GM10266 (cell line): Measurements from ENCODE around the gene CYP3A5.
"Not testable (repeated sequence)": the region's sequence is repeated elsewhere in the genome, so short reads cannot be mapped to it uniquely, and the experiment has no call there.

Source experiments
- DNase-seq: peaks from one replicate; pipeline ENCODE4 v3.0.0; 2012; ENCODE audit errors: extremely low spot score
- TF ChIP-seq, protein P1 (sequence below): IDR thresholded peaks from 2 replicates; pipeline ENCODE4 v1.5.1; 2012; ENCODE audit warnings: mild to moderate bottlenecking, low read depth; ENCODE audit not compliant: control insufficient read depth, insufficient read depth; ENCODE audit errors: missing control alignments

The CYP3A5 gene

GRCh38 chr7:99642027-99642426 lies 37.8 kb downstream of the CYP3A5 start:
- no peak for DNase-seq
- TF ChIP-seq, protein P1, sequence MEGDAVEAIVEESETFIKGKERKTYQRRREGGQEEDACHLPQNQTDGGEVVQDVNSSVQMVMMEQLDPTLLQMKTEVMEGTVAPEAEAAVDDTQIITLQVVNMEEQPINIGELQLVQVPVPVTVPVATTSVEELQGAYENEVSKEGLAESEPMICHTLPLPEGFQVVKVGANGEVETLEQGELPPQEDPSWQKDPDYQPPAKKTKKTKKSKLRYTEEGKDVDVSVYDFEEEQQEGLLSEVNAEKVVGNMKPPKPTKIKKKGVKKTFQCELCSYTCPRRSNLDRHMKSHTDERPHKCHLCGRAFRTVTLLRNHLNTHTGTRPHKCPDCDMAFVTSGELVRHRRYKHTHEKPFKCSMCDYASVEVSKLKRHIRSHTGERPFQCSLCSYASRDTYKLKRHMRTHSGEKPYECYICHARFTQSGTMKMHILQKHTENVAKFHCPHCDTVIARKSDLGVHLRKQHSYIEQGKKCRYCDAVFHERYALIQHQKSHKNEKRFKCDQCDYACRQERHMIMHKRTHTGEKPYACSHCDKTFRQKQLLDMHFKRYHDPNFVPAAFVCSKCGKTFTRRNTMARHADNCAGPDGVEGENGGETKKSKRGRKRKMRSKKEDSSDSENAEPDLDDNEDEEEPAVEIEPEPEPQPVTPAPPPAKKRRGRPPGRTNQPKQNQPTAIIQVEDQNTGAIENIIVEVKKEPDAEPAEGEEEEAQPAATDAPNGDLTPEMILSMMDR = no peak

DNA sequence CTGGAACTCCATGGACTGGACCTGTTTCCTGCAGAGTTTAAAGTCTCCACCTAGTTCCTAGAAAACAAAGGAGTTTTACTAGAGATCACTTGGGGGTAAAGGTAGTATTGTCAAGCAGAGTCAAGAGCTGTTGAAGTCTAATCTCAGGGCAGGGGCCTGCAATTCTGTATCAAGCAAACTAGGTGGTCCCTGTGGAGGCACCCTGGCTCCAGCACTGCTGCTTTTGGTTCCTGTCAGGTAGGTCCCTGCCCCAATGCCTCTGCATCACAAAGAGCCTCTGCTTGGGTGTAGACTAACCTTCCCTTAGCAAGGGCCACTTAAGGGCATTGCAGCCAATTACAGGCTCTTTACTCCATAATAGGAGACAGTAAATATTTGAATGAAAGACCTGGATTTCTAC lies 40.5 kb downstream of the CYP3A5 start:
- no peak for DNase-seq
- TF ChIP-seq, protein P1 = no peak

GRCh38 chr7:99638731-99639130 lies 41.1 kb downstream of the CYP3A5 start:
- TF ChIP-seq, protein P1 = no peak
- DNase-seq = no peak

- DNase-seq = not testable (repeated sequence)
Observed at GRCh38 chr7:99637414-99637813, 42.4 kb downstream of the CYP3A5 start.

DNA sequence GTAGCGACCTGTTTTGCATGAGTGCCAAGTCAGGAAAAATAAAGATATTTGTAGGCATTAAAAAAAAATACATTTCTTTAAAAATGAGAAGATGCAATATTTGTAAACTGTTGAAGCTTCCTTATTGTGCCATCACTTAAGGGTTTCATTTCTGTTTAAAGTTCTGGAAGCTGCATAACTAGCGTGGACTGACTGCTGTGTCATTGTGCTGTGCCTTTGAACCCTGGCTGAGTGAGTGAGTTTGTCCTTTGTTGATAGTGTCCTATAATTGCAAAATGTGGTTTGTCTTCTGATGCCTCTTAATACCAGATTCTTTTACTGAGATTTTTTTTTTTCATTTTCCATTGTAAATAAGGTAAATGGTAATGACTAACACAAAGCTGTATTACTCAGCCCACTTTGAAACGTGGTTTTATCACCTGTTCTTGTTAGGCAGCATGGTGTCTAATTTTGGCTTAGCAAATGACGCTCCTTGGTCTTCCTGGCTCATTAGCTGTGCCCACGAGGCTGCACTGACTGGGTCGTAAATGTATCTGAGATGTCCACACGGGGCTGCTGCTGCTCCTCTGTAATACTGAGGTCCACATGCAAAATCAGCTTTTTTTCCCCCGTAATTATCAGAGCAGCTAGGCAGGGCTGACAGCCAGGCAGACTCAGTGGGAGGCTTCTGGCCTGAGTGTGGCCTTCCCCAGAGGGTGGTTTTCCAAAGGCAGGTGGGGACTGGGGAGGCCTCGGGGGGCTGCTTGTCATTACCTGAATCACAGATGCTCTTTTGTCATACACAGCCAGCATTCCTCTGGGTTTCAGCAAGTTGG lies 48.3 kb downstream of the CYP3A5 start:
- no peak for DNase-seq
- TF ChIP-seq, protein P1 = no peak

DNA sequence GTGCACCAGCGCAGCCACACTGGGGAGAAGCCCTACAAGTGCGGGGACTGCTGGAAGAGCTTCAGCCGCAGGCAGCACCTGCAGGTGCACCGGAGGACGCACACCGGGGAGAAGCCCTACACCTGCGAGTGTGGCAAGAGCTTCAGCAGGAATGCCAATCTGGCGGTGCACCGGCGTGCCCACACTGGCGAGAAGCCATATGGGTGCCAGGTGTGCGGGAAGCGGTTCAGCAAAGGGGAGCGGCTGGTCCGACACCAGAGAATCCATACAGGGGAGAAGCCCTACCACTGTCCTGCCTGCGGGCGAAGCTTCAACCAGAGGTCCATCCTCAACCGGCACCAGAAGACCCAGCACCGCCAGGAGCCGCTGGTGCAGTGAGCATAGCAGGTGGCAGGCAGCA lies 50.2 kb downstream of the CYP3A5 start:
- DNase-seq = no peak
- TF ChIP-seq, protein P1 = no peak

DNA sequence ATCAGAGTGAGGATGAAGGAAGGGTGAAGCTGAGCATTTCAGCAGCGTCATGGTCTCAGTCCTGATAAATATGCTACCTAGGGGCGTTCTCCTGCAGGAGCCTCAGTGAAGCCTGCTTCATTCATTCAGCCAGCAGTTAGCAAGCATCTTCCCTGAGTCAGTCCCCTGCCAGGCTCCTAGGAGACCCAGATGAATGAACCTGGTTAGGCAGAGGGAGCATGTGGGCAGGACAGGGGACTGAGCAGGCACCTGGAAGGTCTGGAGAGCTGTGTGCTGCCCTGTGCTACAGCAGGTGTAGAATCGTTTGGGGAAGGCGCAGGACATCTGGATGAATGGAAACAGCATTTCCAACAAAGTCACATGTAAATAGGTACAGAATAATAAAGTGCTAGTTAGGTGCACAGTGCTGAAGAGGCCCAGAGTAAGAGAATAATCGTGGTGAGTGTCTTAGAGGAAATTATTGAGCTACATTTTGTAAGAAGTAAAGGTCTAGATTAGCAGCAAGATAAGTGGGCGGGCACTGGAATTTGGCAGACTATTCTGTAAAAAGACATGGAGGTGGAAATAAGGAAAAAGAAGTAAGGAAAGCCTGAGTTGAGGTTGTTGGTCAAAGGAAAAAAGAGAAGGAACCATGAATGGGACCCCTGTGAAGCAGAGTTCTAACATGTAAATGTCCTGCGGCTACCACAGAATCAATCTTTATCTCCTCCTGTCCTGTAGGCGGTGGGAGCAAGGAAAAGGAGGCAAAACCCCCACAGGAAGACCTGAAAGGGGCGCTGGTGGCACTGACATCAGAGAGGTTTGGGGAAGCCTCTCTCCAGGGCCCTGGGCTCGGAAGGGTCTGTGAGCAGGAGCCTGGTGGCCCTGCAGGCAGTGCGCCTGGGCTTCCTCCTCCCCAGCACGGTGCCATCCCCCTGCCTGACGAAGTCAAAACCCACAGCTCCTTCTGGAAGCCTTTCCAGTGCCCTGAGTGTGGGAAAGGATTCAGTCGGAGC lies 51.0 kb downstream of the CYP3A5 start:
- TF ChIP-seq, protein P1 = no peak
- no peak for DNase-seq
